HepG2 (cell line): ENCODE data around the gene CPNE1. TPM values are rescaled to one million over a fixed set of nuclear protein-coding genes. Genes with fewer than 3 reads are reported as not detected.
A peak's percentile ranks its signal among the peaks of the same experiment; 100 is the strongest.

Experiments used
- ATF4 ChIP-seq, 2 experiments: fragments of 450-650 bp in 1 of 2; sonication (generic) in 1 of 2; formaldehyde crosslinking; IDR thresholded peaks; 2 replicates each; pipeline versions ENCODE4 v1.5.0 to v1.8.0; 2020 to 2022; ENCODE audit warnings: mild to moderate bottlenecking in 1 of 2, missing genetic modification reagents in 1 of 2
- CC2D1A ChIP-seq: sonication (generic); formaldehyde crosslinking; IDR thresholded peaks from 2 replicates; pipeline ENCODE4 v1.8.1; 2023; ENCODE audit warnings: mild to moderate bottlenecking, missing genetic modification reagents
- CERS6 ChIP-seq: sonication (generic); formaldehyde crosslinking; IDR thresholded peaks from 2 replicates; pipeline ENCODE4 v1.5.0; 2020; ENCODE audit warnings: missing genetic modification reagents
- EEA1 ChIP-seq: sonication (generic); formaldehyde crosslinking; IDR thresholded peaks from 2 replicates; pipeline ENCODE4 v1.5.1; 2020; ENCODE audit warnings: mild to moderate bottlenecking, missing genetic modification reagents, borderline replicate concordance
- PHF21A ChIP-seq: sonication (generic); formaldehyde crosslinking; IDR thresholded peaks from 2 replicates; pipeline ENCODE4 v1.5.0; 2020; ENCODE audit warnings: mild to moderate bottlenecking, missing genetic modification reagents
- SRSF1 ChIP-seq: fragments of 200-400 bp; formaldehyde crosslinking; optimal IDR thresholded peaks from 2 replicates; pipeline ENCODE3; 2017; ENCODE audit warnings: mild to moderate bottlenecking, low read depth, low read length, moderate library complexity
- ZNF331 ChIP-seq: sonication (generic); formaldehyde crosslinking; IDR thresholded peaks from 2 replicates; pipeline ENCODE4 v1.4.0; 2020; ENCODE audit warnings: missing genetic modification reagents
- ZNF446 ChIP-seq: sonication (generic); formaldehyde crosslinking; IDR thresholded peaks from 2 replicates; pipeline ENCODE4 v1.5.0; 2020; ENCODE audit warnings: mild to moderate bottlenecking, missing genetic modification reagents
- ZNF496 ChIP-seq: sonication (generic); formaldehyde crosslinking; IDR thresholded peaks from 2 replicates; pipeline ENCODE4 v1.8.1; 2023; ENCODE audit warnings: mild to moderate bottlenecking, moderate library complexity, missing genetic modification reagents; ENCODE audit not compliant: insufficient replicate concordance
- ZNF552 ChIP-seq: sonication (generic); formaldehyde crosslinking; IDR thresholded peaks from 2 replicates; pipeline ENCODE4 v1.9.0; 2022; ENCODE audit warnings: missing genetic modification reagents, mild to moderate bottlenecking, borderline replicate concordance
- polyA plus RNA-seq, 8 experiments: library from polyadenylated mRNA; depleted of rRNA in 3 of 8; stranded (reverse) in 7 of 8; unstranded in 1 of 8; fragments of >200 nt; fragmentation: Illumina TruSeq in 4 of 8; extraction: Trizol in 4 of 8; gene quantifications; 2 replicates each; pipeline versions ENCODE4 v1.2.1 to v1.2.3, GENCODE V29; 2011 to 2016; ENCODE audit warnings: low read depth in 4 of 8, missing spikeins in 1 of 8, mixed read lengths in 1 of 8; ENCODE audit not compliant: insufficient read depth in 1 of 8
- total RNA-seq, 5 experiments: library from RNA; depleted of rRNA; stranded (reverse); fragments of >200 nt; fragmentation: Illumina TruSeq; extraction: Trizol; gene quantifications; 2 replicates each; pipeline ENCODE4 v1.2.3, GENCODE V29; 2016; ENCODE audit warnings: low read depth in 1 of 5
- TF ChIP-seq, protein P1 (sequence below): sonication (generic); formaldehyde crosslinking; IDR thresholded peaks from 2 replicates; pipeline ENCODE4 v1.5.0; 2020; ENCODE audit warnings: mild to moderate bottlenecking, missing genetic modification reagents
- TF ChIP-seq, protein P2 (sequence below): sonication (generic); formaldehyde crosslinking; IDR thresholded peaks from 2 replicates; pipeline ENCODE4 v1.4.0; 2020; ENCODE audit warnings: missing genetic modification reagents, low read depth, mild to moderate bottlenecking, borderline replicate concordance
- TF ChIP-seq, protein P3 (sequence below): IDR thresholded peaks from 2 replicates; pipeline ENCODE4 v1.4.0; 2020; ENCODE audit warnings: mild to moderate bottlenecking, missing genetic modification reagents
- TF ChIP-seq, protein P4 (sequence below): sonication (generic); formaldehyde crosslinking; IDR thresholded peaks from 2 replicates; pipeline ENCODE4 v1.5.1; 2020; ENCODE audit warnings: mild to moderate bottlenecking, missing genetic modification reagents

Gene CPNE1
- total and polyA plus RNA-seq, 2 of the 13 experiments (the other 11 are each of a cell fraction or from before 2014, with no cell fraction given): 408 to 431 TPM

- 0 out of 2 replicates have a peak, but pooled peaks have one; percentile 94 for TF ChIP-seq CC2D1A
- TF ChIP-seq, protein P1, sequence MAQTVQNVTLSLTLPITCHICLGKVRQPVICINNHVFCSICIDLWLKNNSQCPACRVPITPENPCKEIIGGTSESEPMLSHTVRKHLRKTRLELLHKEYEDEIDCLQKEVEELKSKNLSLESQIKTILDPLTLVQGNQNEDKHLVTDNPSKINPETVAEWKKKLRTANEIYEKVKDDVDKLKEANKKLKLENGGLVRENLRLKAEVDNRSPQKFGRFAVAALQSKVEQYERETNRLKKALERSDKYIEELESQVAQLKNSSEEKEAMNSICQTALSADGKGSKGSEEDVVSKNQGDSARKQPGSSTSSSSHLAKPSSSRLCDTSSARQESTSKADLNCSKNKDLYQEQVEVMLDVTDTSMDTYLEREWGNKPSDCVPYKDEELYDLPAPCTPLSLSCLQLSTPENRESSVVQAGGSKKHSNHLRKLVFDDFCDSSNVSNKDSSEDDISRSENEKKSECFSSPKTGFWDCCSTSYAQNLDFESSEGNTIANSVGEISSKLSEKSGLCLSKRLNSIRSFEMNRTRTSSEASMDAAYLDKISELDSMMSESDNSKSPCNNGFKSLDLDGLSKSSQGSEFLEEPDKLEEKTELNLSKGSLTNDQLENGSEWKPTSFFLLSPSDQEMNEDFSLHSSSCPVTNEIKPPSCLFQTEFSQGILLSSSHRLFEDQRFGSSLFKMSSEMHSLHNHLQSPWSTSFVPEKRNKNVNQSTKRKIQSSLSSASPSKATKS (CRISPR knock-in tag): peak; percentile 90; the same call in 1 of the 2 replicates
- peak in 1 of 2 experiments; percentile 84; a peak in 2 of 4 replicates for TF ChIP-seq ATF4 (CRISPR knock-in tag; IDR thresholded peaks at IDR 0.05)
- TF ChIP-seq, protein P2, sequence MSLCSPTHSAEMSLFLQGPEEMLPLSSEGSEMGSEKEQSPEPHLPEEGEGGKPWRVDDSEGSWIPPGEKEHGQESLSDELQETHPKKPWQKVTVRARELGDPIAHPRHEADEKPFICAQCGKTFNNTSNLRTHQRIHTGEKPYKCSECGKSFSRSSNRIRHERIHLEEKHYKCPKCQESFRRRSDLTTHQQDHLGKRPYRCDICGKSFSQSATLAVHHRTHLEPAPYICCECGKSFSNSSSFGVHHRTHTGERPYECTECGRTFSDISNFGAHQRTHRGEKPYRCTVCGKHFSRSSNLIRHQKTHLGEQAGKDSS (CRISPR knock-in tag): peak; percentile 89
- TF ChIP-seq, protein P3, sequence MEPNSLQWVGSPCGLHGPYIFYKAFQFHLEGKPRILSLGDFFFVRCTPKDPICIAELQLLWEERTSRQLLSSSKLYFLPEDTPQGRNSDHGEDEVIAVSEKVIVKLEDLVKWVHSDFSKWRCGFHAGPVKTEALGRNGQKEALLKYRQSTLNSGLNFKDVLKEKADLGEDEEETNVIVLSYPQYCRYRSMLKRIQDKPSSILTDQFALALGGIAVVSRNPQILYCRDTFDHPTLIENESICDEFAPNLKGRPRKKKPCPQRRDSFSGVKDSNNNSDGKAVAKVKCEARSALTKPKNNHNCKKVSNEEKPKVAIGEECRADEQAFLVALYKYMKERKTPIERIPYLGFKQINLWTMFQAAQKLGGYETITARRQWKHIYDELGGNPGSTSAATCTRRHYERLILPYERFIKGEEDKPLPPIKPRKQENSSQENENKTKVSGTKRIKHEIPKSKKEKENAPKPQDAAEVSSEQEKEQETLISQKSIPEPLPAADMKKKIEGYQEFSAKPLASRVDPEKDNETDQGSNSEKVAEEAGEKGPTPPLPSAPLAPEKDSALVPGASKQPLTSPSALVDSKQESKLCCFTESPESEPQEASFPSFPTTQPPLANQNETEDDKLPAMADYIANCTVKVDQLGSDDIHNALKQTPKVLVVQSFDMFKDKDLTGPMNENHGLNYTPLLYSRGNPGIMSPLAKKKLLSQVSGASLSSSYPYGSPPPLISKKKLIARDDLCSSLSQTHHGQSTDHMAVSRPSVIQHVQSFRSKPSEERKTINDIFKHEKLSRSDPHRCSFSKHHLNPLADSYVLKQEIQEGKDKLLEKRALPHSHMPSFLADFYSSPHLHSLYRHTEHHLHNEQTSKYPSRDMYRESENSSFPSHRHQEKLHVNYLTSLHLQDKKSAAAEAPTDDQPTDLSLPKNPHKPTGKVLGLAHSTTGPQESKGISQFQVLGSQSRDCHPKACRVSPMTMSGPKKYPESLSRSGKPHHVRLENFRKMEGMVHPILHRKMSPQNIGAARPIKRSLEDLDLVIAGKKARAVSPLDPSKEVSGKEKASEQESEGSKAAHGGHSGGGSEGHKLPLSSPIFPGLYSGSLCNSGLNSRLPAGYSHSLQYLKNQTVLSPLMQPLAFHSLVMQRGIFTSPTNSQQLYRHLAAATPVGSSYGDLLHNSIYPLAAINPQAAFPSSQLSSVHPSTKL (CRISPR knock-in tag): peak; percentile 69
- TF ChIP-seq SRSF1: no peak
- TF ChIP-seq ZNF552 (CRISPR knock-in tag): peak; percentile 97
- TF ChIP-seq CERS6 (CRISPR knock-in tag): peak; percentile 96
- TF ChIP-seq ZNF331 (CRISPR knock-in tag): peak; percentile 92
- TF ChIP-seq PHF21A: no peak; the same call in 1 of the 2 replicates
- TF ChIP-seq EEA1: peak; percentile 96; the same call in 1 of the 2 replicates
- TF ChIP-seq ZNF446 (CRISPR knock-in tag): peak; percentile 98
- TF ChIP-seq ZNF496 (CRISPR knock-in tag): no peak
- TF ChIP-seq, protein P4, sequence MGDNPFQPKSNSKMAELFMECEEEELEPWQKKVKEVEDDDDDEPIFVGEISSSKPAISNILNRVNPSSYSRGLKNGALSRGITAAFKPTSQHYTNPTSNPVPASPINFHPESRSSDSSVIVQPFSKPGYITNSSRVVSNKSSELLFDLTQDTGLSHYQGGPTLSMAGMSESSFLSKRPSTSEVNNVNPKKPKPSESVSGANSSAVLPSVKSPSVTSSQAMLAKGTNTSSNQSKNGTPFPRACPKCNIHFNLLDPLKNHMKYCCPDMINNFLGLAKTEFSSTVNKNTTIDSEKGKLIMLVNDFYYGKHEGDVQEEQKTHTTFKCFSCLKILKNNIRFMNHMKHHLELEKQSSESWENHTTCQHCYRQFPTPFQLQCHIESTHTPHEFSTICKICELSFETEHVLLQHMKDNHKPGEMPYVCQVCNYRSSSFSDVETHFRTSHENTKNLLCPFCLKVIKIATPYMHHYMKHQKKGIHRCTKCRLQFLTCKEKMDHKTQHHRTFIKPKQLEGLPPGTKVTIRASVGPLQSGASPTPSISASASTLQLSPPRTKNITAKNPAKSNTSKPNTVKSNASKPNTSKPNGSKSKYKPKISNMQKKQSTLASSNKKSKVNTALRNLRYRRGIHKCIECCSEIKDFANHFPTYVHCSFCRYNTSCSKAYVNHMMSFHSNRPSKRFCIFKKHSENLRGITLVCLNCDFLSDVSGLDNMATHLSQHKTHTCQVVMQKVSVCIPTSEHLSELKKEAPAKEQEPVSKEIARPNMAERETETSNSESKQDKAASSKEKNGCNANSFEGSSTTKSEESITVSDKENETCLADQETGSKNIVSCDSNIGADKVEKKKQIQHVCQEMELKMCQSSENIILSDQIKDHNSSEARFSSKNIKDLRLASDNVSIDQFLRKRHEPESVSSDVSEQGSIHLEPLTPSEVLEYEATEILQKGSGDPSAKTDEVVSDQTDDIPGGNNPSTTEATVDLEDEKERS (CRISPR knock-in tag): no peak
These were observed 48.8 kb downstream of the CPNE1 start, which contains the start of gene SPAG4 (continued) for GRCh38 chr20:35615667-35616464.
